Measurements from ENCODE around the gene SEC61G. TPM values are rescaled to one million over a fixed set of nuclear protein-coding genes. Genes with fewer than 3 reads are reported as not detected.

The SEC61G gene
- 207 and 212 TPM in 2 replicates for total RNA-seq

DNA sequence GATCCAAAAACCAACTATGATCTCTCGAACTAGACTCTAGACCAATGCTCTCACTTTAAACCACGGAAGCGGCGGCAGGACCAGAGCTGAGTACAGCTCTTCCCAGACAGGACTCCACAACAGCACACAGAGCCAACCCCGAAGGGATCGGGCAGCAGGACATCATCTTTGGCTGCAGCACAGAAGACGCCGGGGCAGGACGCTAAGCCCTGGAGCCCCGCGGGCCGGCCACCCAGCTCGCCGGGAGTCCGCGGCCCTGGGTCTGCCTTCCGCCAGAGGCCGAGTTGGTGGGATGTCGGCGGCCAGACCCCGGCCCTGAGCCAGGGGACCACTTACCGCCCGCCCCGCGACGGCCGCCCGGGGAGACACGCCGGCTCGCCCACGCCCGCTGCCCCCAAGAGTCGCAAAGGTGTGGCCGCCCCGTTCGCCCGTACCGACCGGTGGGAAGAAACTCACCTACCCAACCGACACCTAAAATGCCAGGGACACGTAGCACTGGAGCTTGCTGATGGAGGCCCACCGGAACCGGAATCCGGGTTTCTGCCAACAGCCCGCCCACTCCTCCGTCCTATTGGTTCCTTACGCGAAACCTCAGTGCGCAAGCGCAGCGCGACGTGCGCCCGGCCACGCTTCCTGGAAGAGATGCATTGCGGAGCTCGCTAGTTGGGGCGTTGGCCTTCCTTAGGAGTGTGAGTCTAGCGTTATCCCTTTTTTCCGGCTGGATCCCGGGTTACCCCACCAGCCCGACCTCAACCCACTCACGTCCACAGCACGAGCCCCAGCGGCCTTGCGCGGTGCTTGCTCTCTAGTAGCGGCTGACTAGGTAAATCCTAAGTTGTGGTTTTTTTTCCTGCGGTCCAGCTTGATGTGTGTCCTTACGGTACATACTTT lies at the start of gene SEC61G:
SEC61G (minus strand) TSS at position 510 of the 891 bp plus-strand sequence. CDS start 1,623 bp downstream, outside the sequence.
- peak; percentile 90 for DNase-seq (ENCODE audit: low read depth, low spot score)

DNA sequence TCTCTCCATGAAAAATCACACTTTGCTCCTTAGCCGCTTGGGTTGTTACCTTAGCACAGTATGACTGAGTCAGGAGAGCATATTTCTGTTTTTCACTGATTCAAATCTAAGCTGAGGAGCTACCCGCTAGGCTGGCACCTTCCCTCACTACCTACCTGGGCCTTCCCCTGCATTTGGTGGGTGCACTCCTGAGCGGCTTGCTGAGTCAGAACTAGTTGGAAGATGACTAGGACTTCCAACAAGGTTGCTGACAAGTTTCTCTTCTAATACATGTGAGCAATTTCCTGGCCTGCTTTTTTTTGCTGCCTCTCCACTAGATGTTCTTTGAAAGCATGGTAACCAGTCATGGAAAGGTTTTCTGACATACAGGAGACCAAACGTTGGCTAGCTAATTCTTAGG lies 43.8 kb upstream of the SEC61G start:
- no peak for DNase-seq (ENCODE audit: low read depth, low spot score)

DNA sequence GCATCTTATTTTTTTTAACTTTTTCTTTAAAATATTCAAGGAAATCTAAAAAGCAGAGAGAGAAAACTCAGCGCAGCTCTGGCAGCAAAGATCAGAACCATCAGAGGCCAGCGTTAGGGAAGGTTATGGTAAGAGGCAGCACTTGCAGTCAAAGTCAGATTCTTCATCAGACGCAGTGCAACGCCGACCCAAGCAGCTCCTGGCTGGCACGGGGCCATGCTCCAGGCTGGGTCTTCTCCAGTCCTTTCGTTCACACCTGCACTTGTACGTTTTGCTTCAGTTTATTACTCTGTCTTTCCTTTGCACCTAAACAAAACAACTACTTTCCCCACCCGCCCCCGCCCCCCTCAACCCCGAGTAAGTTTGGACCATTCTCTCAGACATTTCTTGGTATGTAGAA lies 43.1 kb upstream of the SEC61G start:
- DNase-seq (ENCODE audit: low read depth, low spot score): no peak

DNA sequence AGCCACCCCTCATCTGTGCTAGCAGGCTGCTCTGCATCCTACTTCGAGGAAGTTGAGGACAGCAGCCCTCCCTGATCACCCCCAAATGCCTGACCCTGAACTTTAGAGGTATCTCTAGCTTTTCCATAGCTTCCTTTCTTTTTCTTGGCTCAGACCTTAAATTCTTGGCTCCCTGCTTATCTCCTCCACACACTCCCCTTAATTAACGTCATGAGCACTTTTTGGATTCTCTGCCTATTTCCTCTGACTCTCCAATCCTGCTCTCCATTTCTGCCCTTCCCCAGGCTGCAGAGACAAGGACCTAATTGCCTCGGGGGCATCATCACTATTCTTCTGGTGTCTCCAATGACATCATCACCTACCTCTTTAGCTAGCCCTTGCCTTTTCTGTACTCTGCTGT lies 40.8 kb upstream of the SEC61G start:
- DNase-seq (ENCODE audit: low read depth, low spot score): no peak

DNA sequence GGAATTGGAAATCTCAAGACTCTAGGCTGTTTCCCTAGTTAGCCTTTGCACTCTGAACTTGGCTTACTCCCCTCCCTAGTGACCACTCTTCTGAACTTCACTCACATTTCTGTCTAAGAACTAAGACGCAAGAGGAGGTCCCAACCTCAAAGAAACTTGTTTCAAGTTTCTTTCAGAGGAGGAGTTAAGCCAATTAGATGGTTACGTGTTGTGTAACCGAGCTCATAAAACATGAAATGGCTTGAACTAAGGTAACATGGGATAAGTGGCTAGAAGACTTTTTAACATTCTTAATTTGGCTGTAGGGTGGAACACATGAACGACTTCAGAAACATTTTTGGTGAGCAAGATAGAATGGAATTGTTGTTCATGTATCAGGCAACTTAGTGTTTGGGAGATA lies 39.5 kb upstream of the SEC61G start:
- no peak for DNase-seq (ENCODE audit: low read depth, low spot score)

DNA sequence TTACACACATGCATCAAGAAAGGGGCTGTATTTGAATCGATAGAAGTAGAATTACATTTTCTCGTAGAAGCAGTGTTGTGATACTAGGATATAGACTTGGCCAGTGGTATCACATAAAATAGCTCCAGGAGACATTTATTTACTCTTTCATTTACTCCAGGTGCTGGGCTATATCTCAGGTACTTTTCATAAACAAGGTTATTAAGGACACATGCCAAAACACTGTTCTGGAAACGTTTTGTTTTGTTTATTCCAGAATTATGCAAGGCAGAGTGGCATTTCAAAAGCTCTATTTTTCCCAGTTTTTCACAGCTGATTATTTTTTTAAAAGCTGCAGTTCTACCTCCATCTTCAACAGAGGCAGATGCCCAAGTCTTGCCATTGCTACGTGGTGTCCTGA lies 37.8 kb upstream of the SEC61G start:
- DNase-seq (ENCODE audit: low read depth, low spot score): no peak

DNA sequence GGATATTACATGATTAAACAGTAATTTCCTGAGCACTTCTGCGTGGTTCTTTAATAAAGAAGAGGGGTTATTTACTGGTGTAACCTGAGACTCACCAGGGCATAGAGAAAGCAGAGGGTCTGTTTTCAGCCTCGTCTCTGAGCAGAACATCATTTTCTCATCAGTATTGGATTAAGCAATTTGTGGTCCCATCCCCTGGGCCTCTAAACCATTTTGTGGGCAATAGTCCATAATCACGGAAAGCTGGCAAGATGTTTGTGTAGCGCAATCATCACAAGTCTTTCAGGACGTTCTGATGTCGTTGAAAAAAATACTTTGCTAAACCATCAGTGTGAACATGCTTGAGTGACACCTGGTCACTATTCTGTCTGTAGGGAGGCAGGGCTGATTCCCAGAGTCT lies 37.1 kb upstream of the SEC61G start:
- no peak for DNase-seq (ENCODE audit: low read depth, low spot score)

DNA sequence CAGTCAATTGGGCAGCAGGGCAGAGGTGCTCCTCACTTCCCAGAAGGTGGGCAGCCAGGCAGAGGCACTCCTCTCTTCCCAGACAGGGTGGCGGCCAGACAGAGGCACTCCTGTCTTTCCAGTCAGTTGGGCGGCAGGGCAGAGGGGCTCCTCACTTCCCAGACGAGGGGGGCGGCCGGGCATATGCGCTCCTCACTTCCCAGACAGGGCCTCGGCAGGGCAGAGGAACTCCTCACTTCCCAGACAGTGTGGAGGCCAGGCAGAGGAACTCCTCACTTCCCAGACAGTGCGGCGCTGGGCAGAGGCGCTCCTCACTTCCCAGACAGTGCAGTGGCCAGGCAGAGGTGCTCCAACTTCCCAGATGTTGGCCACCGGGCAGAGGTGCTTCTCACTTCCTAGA lies 33.4 kb upstream of the SEC61G start:
- DNase-seq (ENCODE audit: low read depth, low spot score): no peak

DNA sequence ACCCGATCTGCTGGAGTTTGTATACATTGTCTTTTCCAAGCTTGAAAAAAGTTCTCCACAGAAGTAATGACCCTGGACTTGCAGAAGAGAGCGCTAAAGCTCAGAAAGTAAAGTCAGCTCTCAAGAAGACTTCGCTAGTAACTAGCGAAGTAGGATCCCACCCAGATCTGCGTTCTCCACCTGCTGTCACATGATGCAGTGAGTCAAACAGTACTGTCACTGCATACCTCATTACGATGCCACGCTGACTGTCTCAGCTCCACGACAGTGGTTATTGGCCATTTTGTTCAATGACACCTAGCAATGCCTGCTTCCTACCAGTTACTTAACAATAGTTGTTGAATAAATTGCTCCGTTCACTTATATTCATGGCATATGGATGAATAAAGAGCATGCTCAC lies 29.7 kb upstream of the SEC61G start:
- DNase-seq (ENCODE audit: low read depth, low spot score): peak; percentile 50

DNA sequence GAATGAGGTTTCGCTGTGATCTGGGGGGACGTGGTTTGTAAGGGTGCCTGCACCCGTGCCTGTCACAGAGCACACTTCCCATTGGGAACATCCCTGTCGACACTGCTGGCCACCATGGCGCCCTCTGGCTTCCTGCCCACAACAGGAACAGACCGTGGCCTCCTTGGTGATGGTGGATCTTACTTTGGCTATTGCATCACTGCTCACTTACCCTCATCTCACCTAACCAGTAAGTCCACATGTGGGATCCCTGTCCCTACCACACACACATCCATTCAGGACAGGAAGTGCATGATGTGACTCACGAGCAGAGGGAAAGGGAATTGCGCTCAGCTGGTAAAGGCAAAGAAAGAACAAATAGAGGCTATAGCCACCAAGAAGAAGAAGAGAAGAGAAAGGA lies 26.2 kb upstream of the SEC61G start:
- no peak for DNase-seq (ENCODE audit: low read depth, low spot score)

DNA sequence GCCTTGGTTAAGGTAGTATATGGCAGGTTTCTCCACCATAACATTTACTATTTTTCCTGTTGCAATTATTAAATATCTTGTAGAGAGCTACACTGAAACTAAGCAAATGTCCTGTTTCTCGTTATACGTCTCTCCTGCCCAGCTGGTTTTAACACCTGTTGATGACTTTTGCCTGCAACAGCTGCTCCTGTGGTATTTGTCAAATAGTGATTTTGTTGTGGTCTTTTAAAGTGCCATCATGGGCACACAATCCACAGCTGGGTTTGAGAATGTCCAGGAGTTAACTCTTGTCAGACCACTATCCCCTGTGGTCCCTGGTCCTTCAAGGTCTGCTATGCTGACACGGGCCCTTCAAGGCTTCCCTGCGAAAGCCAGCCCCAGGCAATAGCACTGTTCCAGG lies 24.9 kb upstream of the SEC61G start:
- no peak for DNase-seq (ENCODE audit: low read depth, low spot score)

DNA sequence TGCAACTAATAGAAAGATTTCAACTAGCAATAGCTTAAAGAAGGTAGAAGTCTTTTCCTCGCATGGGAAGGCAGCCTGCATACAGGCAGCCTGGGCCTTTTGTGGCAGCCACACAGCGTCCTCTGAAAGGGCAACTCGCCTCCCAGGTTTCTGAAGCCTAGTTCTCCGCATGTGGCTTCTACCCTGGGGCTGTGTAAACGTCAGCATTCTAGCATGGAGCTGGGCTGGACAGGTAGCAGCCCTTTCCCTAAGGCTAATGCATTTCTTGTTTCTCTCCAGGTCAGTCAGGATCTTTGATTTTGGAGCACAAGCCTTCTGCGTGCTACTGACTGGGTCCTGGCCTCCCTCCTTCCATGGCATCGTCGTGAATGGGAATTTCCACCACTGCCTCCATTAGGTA lies 23.8 kb upstream of the SEC61G start:
- no peak for DNase-seq (ENCODE audit: low read depth, low spot score)

DNA sequence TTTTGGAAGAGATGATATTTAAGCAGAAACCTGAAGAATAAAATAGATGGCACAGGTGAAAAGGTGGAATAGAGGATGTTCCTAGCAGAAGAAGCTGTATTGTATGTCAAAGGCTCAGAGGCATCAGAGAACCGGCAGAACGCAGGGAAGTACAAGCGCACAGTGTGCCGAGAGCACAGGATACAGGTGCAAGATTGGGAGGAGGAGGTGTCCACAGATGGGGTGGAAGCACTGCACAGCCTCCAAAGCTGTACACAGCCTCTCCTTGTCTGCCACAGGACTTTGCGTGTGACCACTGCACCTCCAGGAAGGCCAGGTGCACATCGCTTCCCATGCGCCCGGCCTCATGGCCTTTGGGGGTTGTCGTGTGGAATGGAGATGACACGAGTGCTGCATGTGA lies 23.3 kb upstream of the SEC61G start:
- no peak for DNase-seq (ENCODE audit: low read depth, low spot score)

DNA sequence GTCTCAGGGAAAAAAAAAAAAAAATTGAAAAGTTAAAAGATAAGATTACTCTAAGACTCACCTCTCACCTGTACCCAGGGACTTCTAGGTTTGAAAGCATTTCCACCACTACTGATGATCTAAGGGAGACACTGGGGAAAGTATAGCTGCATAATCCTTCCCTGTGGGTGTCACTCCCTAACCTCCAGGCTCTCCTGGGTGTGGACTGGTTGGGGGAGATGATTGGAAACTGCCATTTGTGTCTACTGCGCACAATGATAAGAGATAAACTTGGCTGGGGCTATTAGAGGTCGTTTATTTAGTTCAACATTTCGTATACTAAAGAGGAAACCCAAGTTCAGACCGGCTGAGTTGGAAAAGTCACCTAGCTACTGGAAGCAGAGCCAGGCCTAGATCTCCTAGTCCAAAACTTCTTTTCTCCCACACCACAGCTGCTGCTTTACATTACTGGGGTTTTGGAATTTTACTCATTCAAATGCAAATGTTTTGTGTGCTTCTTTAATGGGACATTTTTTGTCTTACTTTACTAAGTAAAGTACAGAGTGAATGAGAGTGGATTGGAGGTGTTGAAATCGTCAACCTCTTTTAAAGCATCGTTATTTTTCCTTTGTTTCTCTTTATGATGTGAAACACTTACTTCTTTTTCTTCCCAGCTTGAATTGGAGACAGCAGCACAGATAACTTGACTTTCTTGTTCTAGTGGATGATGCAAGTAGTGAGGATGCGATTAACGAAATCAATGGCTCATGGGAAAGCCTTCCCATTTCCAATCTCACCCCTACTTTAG lies 22.3 kb upstream of the SEC61G start:
- no peak for DNase-seq (ENCODE audit: low read depth, low spot score)

DNA sequence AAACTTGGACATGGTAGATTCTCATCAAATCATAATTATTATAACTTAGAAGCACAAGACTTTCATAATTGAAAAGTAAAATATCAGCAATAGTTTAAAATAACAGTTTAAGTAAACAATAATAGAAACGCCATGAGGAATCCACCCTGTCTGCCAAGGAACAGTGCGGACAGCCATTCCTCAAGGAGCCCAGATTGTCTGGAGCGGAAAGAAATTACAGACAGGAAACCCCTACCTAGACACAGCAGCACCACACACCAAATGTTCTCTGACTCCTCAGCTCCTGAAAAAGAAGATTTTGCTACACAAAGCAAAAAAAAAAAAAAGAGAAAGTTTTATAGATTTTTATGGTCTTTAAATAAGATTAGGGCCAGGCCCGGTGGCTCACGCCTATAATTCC lies 21.5 kb upstream of the SEC61G start:
- no peak for DNase-seq (ENCODE audit: low read depth, low spot score)

DNA sequence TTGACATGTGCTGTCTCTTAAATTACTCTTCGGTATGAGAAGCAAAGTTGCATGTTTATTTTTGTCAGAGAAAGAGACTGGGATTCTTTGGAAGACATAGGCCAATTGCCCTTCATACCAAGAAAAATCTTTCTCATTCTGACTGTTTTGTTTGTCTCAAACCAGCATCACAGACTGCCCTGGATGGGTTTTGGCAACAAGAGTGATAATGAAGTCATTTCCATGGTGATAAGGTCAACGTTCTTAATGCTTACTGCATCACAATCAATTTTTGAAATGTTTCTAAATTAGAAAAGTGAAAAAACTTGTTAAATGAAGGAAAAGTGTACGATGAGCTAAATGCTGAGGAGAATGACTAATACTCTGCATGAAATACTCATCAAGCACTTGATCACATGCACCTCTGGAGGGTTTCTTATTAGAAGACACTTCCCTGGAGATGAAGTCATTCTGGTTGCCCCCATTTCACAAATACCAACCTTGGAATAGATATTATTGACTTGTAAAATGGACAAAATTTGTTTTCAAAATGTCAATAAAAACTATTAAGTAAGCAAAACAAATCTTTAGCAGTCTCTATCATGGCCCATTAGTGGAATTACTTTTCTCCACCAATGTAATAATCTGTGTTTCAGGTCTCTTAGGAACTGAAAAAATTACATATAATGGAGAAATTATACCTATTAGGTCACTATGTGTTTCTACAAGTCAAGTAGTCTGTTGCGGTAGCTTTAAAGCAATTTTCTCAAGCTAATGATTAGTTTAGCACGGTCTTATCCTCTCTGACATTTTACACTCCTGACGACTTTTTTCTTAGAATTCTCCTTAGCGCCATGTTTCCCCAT lies 19.9 kb upstream of the SEC61G start:
- DNase-seq (ENCODE audit: low read depth, low spot score): no peak

DNA sequence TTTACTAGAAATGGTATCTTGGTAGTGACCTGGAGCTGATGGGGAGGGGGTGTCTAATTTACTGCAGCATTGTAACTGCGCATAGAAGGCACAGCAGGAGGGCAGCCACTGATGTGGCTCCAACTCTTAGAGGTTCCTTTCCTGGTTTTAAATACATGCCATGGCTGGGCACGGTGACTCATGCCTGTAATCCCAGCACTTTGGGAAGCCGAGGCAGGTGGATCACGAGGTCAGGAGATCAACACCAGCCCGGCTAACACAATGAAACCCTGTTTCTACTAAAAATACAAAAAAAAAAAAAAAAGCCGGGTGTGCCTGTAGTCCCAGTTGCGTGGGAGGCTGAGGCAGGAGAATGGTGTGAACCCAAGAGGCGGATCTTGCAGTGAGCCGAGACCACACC lies 19.2 kb upstream of the SEC61G start:
- DNase-seq (ENCODE audit: low read depth, low spot score): no peak

DNA sequence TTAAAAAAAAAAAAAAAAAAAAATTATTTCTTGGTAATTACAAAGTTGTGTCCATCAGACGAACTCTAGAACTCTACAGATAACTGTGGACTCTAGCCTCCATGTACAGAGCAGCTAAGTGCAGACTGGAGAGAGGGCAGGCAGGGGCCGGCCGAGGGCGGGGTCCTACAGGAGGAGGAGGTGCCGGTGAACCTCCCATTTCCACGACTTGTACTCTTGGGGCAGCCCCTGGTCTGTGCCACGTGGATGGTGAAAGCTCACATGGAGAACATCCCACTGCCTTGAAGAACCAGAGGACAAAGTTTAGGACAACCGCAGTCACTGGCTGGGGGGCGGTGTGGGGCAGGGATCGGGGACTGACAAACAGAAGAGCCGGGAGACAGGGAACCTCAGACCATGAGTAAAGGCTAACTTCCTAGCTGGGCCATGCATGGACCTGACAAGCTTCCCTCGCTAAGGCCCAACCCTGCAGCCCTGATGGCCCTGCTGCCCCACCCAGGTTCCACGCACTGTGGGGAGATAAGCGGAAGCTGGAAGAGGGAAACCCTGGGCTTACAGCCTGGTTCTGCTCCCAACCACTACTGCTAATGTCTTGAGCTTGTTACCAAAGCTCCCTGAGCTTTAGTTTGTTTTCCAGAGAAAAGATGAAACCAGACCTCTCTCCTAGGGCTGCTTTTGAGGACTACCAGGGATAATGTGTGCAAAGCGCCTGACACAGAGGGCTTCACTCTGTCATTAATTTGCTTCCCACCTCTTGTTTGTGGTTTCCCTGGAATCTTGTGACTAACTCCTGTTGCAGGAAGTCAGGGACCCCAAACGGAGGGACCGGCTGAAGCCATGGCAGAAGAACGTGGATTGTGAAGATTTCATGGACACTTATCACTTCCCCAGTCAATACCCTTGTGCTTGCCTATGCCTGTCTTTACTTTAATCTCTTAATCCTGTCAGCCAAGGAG lies 16.1 kb upstream of the SEC61G start:
- no peak for DNase-seq (ENCODE audit: low read depth, low spot score)

DNA sequence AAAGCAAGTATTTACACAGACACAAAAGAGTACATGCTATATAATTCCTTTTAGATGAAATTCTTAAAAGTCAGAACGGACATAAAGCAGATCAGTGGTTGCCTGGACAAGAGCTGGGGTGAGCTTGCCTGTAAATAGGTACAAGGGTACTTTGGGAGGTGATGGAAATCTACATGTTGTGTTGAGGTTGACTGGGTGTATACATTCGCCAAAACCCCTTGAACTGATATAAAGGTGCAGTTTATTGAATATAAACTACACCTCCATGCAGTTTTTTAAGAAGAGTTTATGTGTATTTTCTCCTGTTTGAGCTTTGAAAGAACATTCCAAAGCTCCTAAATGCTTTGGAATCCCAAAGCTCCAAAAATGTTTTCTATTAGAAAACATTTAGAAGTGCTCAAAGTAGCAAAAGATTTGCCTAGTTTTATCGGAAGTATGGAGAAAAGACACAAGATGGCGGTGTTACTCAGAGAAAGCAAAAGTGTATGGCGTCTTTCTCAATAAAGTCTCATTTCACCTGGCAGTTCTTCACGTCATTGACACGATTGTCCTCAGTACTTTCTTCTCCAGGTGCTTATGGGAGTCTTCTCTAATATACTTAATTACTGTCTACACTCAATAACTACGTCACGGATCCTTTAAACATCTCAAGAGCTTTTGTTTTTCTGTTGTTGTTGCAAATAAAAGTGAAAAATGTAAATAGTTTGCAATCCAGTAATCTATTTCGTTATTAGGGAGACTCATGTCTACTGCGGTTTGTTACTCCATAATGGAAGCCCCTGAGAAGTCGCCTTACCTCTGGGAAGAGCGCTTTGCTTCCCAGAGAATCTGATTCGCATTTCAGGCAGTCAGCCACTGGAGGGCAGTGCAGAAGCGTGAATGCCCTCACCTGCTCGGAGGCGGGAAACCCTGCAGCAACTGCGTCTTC lies 14.7 kb upstream of the SEC61G start:
- DNase-seq (ENCODE audit: low read depth, low spot score): peak; percentile 39

DNA sequence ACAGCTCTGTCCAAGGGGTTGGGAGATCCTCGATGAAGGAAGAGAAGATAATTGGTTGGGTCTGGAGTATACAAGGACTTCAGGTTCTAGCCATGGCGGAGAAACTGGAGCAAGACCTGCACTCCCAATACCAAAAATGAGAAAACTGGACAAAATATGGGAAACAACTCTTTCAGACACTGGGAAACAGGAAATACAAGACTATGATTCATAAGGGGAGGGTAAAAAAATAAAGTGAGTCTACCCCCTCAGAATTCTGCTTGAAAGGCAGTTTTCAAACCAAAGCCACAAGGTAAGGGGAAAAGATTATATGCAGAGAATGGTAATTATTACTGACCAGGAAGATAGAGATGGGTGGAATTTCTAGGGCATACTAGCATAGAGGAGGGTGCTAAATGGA lies 10.2 kb upstream of the SEC61G start:
- no peak for DNase-seq (ENCODE audit: low read depth, low spot score)

Measured in pulmonary artery endothelial cell (primary cell).